K562 (cell line): Measurements from ENCODE around the gene IRF1. TPM values are rescaled to one million over a fixed set of nuclear protein-coding genes. Genes with fewer than 3 reads are reported as not detected.

ENCODE experiments used
- FOXK2 ChIP-seq, 2 experiments: fragments of 450-650 bp; IDR thresholded peaks in 1 of 2; conservative IDR thresholded peaks in 1 of 2; 2 replicates each; pipeline ENCODE4 v1.6.1; 2016; ENCODE audit warnings: low read depth in 2 of 2, mild to moderate bottlenecking in 1 of 2
- JUNB ChIP-seq: fragments of 450-650 bp; formaldehyde crosslinking; conservative IDR thresholded peaks from 2 replicates; pipeline ENCODE4 v1.4.0; 2020; ENCODE audit warnings: mild to moderate bottlenecking
- MAX ChIP-seq: sonication (generic); formaldehyde crosslinking; IDR thresholded peaks from 2 replicates; pipeline ENCODE4 v1.9.0; 2022; ENCODE audit warnings: mild to moderate bottlenecking, missing genetic modification reagents
- MEF2D ChIP-seq: conservative IDR thresholded peaks from 2 replicates; pipeline ENCODE4 v1.6.1; 2016; ENCODE audit warnings: low read depth, missing genetic modification characterization, missing compliant biosample characterization
- POLR2B ChIP-seq: fragments of 450-650 bp; IDR thresholded peaks from 2 replicates; pipeline ENCODE4 v1.6.1; 2018; ENCODE audit warnings: low read depth; ENCODE audit not compliant: partially characterized antibody
- PPARD ChIP-seq: fragments of 250-450 bp; sonication (Bioruptor Pico); IDR thresholded peaks from 2 replicates; pipeline ENCODE4 v1.8.0; 2022; ENCODE audit warnings: inconsistent platforms, mild to moderate bottlenecking, moderate library complexity
- RB1 ChIP-seq: fragments of 450-650 bp; IDR thresholded peaks from 2 replicates; pipeline ENCODE4 v1.6.1; 2017; ENCODE audit warnings: low read depth, mild to moderate bottlenecking
- RBBP5 ChIP-seq: fragments of 200-600 bp; sonication (generic); IDR thresholded peaks from 2 replicates; pipeline ENCODE4 v1.6.1; 2012; ENCODE audit warnings: borderline replicate concordance, mild to moderate bottlenecking, low read length, control low read depth, inconsistent platforms; ENCODE audit not compliant: insufficient read depth, poor library complexity, severe bottlenecking
- SMARCC2 ChIP-seq: fragments of 450-650 bp; IDR thresholded peaks from 2 replicates; pipeline ENCODE4 v1.6.1; 2017; ENCODE audit warnings: antibody characterized with exemption, moderate library complexity, mild to moderate bottlenecking, low read depth
- TEAD1 ChIP-seq, 2 experiments: fragments of 450-650 bp in 1 of 2; sonication (generic) in 1 of 2; formaldehyde crosslinking; IDR thresholded peaks; 2 replicates each; pipeline versions ENCODE4 v1.4.0 to v1.8.0; 2020 to 2022; ENCODE audit warnings: mild to moderate bottlenecking in 2 of 2, missing genetic modification reagents in 1 of 2
- TFE3 ChIP-seq: fragments of 450-650 bp; formaldehyde crosslinking; IDR thresholded peaks from 2 replicates; pipeline ENCODE4 v1.4.0; 2020; ENCODE audit warnings: mild to moderate bottlenecking, mixed read lengths
- ZNF224 ChIP-seq: sonication (generic); formaldehyde crosslinking; IDR thresholded peaks from 2 replicates; pipeline ENCODE4 v1.8.0; 2022; ENCODE audit warnings: mild to moderate bottlenecking, missing genetic modification reagents
- ZNF384 ChIP-seq: IDR thresholded peaks from 2 replicates; pipeline ENCODE4 v1.6.1; 2012; ENCODE audit warnings: low read depth, low read length, improper control_type of control experiment
- ZNF740 ChIP-seq, 3 experiments: fragments of 200-800 bp in 1 of 3; sonication (Bioruptor generic) in 1 of 3; sonication (generic) in 1 of 3; formaldehyde crosslinking in 1 of 3; IDR thresholded peaks; 2 replicates each; pipeline versions ENCODE4 v1.6.1 to v1.8.0; 2016 to 2022; ENCODE audit warnings: mild to moderate bottlenecking in 2 of 3, missing compliant biosample characterization in 2 of 3, missing genetic modification characterization in 2 of 3, missing genetic modification reagents in 1 of 3
- polyA plus RNA-seq, 8 experiments: library from polyadenylated mRNA; depleted of rRNA in 4 of 8; stranded (reverse) in 5 of 8; unstranded in 3 of 8; fragments of >200 nt; fragmentation: Nextera tagmentation in 2 of 8; fragmentation: Illumina TruSeq in 1 of 8; extraction: Ambion mirVana in 2 of 8; extraction: Trizol in 1 of 8; gene quantifications; 2 replicates each; pipeline versions ENCODE4 v1.2.1 to v1.2.3, GENCODE V29; 2011 to 2014; ENCODE audit warnings: inconsistent platforms in 1 of 8, missing spikeins in 1 of 8
- total RNA-seq, 7 experiments: library from RNA; depleted of rRNA in 6 of 7; stranded (reverse); fragments of >200 nt in 6 of 7; fragmentation: Illumina TruSeq in 2 of 7; extraction: Trizol in 2 of 7; gene quantifications; 2 replicates each; pipeline versions ENCODE4 v1.2.1 to v1.2.3, GENCODE V29; 2011 to 2021; ENCODE audit warnings: low replicate concordance in 1 of 7
- TF ChIP-seq, protein P1 (sequence below), 2 experiments: fragments of 450-650 bp; formaldehyde crosslinking in 1 of 2; IDR thresholded peaks; 2 replicates each; pipeline versions ENCODE4 v1.4.0 to v1.6.1; 2014 to 2020; ENCODE audit warnings: mild to moderate bottlenecking in 2 of 2, borderline replicate concordance in 1 of 2, low read depth in 1 of 2

Gene IRF1
- total and polyA plus RNA-seq, 9 of the 15 experiments (the other 6 are each of a cell fraction or from before 2014, with no cell fraction given): 1.1 to 12.3 (median 5.9) TPM

GRCh38 chr5:132495667-132496190 is 5.2 kb upstream of the IRF1 start (continued):
- TF ChIP-seq TFE3 (CRISPR knock-in tag) (no peak), MAX (CRISPR knock-in tag) (peak; percentile 56), ZNF224 (CRISPR knock-in tag) (no peak), RB1 (peak; percentile 77), ZNF740 (CRISPR knock-in tag; IDR thresholded peaks at IDR 0.05) (peak; percentile 93), ZNF740 (tag; IDR thresholded peaks at IDR 0.05) (peak in 1 of 2 experiments; percentile 90; a peak in 2 of 4 replicates), ZNF384 (0 out of 2 replicates have a peak, but pooled peaks have one; percentile 25), POLR2B (peak; percentile 54), FOXK2 (conservative IDR thresholded peaks at IDR 0.05 in 1 of 2, IDR thresholded peaks at IDR 0.05 in 1 of 2; ENCODE audit: low read depth in 2 of 2) (peak; percentile 88 to 89), TEAD1 (CRISPR knock-in tag; IDR thresholded peaks at IDR 0.05) (peak in 1 of 2 experiments; percentile 83; a peak in 1 of 4 replicates), SMARCC2 (peak; percentile 44; the same call in 1 of the 2 replicates), JUNB (no peak), RBBP5 (peak; percentile 69), PPARD (CRISPR knock-in tag) (no peak), MEF2D (tag) (peak; percentile 67; the same call in 1 of the 2 replicates)
- TF ChIP-seq, protein P1, sequence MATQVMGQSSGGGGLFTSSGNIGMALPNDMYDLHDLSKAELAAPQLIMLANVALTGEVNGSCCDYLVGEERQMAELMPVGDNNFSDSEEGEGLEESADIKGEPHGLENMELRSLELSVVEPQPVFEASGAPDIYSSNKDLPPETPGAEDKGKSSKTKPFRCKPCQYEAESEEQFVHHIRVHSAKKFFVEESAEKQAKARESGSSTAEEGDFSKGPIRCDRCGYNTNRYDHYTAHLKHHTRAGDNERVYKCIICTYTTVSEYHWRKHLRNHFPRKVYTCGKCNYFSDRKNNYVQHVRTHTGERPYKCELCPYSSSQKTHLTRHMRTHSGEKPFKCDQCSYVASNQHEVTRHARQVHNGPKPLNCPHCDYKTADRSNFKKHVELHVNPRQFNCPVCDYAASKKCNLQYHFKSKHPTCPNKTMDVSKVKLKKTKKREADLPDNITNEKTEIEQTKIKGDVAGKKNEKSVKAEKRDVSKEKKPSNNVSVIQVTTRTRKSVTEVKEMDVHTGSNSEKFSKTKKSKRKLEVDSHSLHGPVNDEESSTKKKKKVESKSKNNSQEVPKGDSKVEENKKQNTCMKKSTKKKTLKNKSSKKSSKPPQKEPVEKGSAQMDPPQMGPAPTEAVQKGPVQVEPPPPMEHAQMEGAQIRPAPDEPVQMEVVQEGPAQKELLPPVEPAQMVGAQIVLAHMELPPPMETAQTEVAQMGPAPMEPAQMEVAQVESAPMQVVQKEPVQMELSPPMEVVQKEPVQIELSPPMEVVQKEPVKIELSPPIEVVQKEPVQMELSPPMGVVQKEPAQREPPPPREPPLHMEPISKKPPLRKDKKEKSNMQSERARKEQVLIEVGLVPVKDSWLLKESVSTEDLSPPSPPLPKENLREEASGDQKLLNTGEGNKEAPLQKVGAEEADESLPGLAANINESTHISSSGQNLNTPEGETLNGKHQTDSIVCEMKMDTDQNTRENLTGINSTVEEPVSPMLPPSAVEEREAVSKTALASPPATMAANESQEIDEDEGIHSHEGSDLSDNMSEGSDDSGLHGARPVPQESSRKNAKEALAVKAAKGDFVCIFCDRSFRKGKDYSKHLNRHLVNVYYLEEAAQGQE (IDR thresholded peaks at IDR 0.05; ENCODE audit: borderline replicate concordance): peak; percentile 29; the same call in 1 of the 2 replicates
- TF ChIP-seq, protein P1 (CRISPR knock-in tag; IDR thresholded peaks at IDR 0.05; ENCODE audit: low read depth): no peak
